ENCODE measurements around the gene DOCK2. TPM values are rescaled to one million over a fixed set of nuclear protein-coding genes. Genes with fewer than 3 reads are reported as not detected.
A peak's percentile ranks its signal among the peaks of the same experiment; 100 is the strongest.

The DOCK2 gene
- polyA plus RNA-seq, 3 donors = 57.5 to 178 (median 115) TPM

DNA sequence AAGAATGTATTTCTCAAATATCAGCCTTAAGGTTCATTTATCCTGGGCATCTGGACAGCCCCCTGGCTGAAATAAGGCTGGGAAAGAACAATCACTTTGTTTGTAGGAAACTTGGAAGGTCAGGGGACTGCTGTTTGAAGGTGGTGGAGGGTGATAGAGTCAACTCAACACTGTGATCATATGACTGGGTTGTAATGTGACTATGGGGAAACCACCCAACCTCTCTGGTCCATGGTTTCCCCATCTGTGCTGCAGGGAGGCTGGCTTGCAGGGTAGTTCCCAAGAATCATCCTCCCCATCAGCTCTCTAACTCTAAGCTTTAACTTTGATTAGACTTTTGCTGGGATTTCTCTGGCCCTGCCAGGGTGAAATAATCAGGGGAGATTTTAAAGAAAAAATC is 333.3 kb downstream of the DOCK2 start:
- H3K27ac Mint-ChIP-seq = peak overlapping the region in 2 of 7 donors; percentile 40 to 48
- Histone ChIP-seq H3K4me1 (ENCODE audit: control insufficient read depth in 1 of 2, insufficient read depth in 2 of 2, low read length in 2 of 2) (no peaks in the 10 kb centered on the region), H3K36me3 (replicated peaks in 1 of 2; ENCODE audit: control insufficient read depth in 1 of 2, insufficient read depth in 2 of 2, low read length in 2 of 2) (peaks cover 30 to 67% of the 10 kb centered on the region in 2 donors), H3K27me3 (ENCODE audit: control insufficient read depth in 2 of 2, insufficient read depth in 2 of 2, low read length in 2 of 2) (no peaks in the 10 kb centered on the region), H3K4me3 (replicated peaks in 1 of 3; ENCODE audit: low read depth in 2 of 3, low read length in 3 of 3) (no peak overlapping the region), H3K4me2 (replicated peaks; ENCODE audit: extremely low read depth, low read length, poor library complexity, severe bottlenecking) (no peak overlapping the region), H3K9ac (ENCODE audit: insufficient read depth, low read length, poor library complexity, severe bottlenecking) (no peak overlapping the region), H3K27ac (ENCODE audit: low read depth in 1 of 2, low read length in 2 of 2) (peak overlapping the region in 1 of 2 donors; percentile 4), H2AFZ (ENCODE audit: insufficient read depth, low read depth, low read length, poor library complexity, severe bottlenecking) (no peak overlapping the region), H3K9me3 (replicated peaks in 1 of 2; ENCODE audit: control insufficient read depth in 1 of 2, insufficient read depth in 1 of 2, low read length in 2 of 2) (no peaks in the 10 kb centered on the region), H3K79me2 (ENCODE audit: insufficient read depth, low read length) (no peaks in the 10 kb centered on the region), H4K20me1 (ENCODE audit: insufficient read depth, low read length) (peaks cover 99% of the 10 kb centered on the region)
- H3K4me3 Mint-ChIP-seq = no peak overlapping the region
- no peaks in the 10 kb centered on the region for H3K9me3 Mint-ChIP-seq
- peaks cover 0 to 2% (median 0%) of the 10 kb centered on the region in 3 donors for H3K27me3 Mint-ChIP-seq (ENCODE audit: low read depth in 3 of 3)
- TF ChIP-seq, protein P1, sequence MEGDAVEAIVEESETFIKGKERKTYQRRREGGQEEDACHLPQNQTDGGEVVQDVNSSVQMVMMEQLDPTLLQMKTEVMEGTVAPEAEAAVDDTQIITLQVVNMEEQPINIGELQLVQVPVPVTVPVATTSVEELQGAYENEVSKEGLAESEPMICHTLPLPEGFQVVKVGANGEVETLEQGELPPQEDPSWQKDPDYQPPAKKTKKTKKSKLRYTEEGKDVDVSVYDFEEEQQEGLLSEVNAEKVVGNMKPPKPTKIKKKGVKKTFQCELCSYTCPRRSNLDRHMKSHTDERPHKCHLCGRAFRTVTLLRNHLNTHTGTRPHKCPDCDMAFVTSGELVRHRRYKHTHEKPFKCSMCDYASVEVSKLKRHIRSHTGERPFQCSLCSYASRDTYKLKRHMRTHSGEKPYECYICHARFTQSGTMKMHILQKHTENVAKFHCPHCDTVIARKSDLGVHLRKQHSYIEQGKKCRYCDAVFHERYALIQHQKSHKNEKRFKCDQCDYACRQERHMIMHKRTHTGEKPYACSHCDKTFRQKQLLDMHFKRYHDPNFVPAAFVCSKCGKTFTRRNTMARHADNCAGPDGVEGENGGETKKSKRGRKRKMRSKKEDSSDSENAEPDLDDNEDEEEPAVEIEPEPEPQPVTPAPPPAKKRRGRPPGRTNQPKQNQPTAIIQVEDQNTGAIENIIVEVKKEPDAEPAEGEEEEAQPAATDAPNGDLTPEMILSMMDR (IDR thresholded peaks at IDR 0.05) = no peak
- DNase-seq = peak in 1 of 3 donors; percentile 22
- intact Hi-C loops (cut with micrococcal nuclease) = no loop called here
- H3K36me3 Mint-ChIP-seq = peaks cover 38 to 70% of the 10 kb centered on the region in 2 donors
- H3K4me1 Mint-ChIP-seq = peaks cover 15% of the 10 kb centered on the region

DNA sequence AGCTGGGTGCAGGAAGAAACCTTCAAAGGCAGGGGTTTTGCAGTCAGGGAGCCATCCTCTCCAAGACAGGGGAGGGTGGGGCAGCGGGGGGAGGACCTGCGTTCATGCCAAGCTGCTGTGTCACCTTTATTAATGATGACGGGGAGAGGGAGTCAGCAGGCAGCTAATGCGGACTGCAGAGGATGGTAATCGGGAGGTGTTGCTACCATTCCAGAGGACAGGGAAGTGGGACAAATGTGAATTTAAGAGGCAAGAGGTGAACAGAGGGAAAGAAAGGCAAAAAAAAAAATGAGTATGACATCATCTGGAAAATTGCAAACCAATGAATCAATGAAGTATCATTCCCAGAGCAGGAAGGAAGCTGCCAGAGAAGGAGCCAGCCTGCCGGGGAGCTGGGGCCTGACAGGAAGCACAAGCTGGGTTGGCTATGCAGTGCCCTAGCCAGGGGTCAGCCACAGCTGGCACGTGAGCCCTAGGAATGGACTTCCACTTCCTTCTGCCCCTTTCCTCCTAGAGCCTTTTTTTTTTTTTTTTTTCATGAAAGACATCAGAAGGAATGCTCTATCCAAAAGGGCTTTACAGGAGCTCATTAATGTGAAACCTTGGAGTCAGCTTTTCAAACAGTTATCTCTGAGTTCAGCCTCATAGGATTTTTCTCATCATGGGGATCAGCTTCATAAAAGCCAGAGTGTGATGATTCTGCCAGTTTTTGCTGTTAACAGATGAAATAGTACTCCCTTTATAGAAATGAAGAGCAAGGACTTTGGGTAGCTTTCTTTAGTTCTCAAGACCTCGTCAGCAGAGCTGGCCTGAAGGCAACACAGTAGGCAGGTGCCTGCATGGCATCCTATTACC is 334.1 kb downstream of the DOCK2 start:
- Mint-ChIP-seq H3K27ac (peak overlapping the region in 3 of 7 donors; percentile 21 to 57 (median 48)), H3K4me3 (no peak overlapping the region), H3K9me3 (no peaks in the 10 kb centered on the region), H3K27me3 (ENCODE audit: low read depth in 3 of 3) (peaks cover 0 to 2% (median 0%) of the 10 kb centered on the region in 3 donors), H3K4me1 (peaks cover 15% of the 10 kb centered on the region), H3K36me3 (peaks cover 43 to 73% of the 10 kb centered on the region in 2 donors)
- WGBS (ENCODE audit: insufficient coverage) = 67% methylated on average over 8 of the region's 8 CpGs
- Histone ChIP-seq H3K27ac (ENCODE audit: low read depth in 1 of 2, low read length in 2 of 2) (peak overlapping the region in 1 of 2 donors; percentile 17), H2AFZ (ENCODE audit: insufficient read depth, low read depth, low read length, poor library complexity, severe bottlenecking) (no peak overlapping the region), H3K9me3 (replicated peaks in 1 of 2; ENCODE audit: control insufficient read depth in 1 of 2, insufficient read depth in 1 of 2, low read length in 2 of 2) (no peaks in the 10 kb centered on the region), H3K79me2 (ENCODE audit: insufficient read depth, low read length) (no peaks in the 10 kb centered on the region), H3K9ac (ENCODE audit: insufficient read depth, low read length, poor library complexity, severe bottlenecking) (no peak overlapping the region), H3K27me3 (ENCODE audit: control insufficient read depth in 2 of 2, insufficient read depth in 2 of 2, low read length in 2 of 2) (no peaks in the 10 kb centered on the region), H3K4me1 (ENCODE audit: control insufficient read depth in 1 of 2, insufficient read depth in 2 of 2, low read length in 2 of 2) (no peaks in the 10 kb centered on the region), H4K20me1 (ENCODE audit: insufficient read depth, low read length) (peaks cover 99% of the 10 kb centered on the region), H3K4me3 (replicated peaks in 1 of 3; ENCODE audit: low read depth in 2 of 3, low read length in 3 of 3) (no peak overlapping the region), H3K4me2 (replicated peaks; ENCODE audit: extremely low read depth, low read length, poor library complexity, severe bottlenecking) (no peak overlapping the region), H3K36me3 (replicated peaks in 1 of 2; ENCODE audit: control insufficient read depth in 1 of 2, insufficient read depth in 2 of 2, low read length in 2 of 2) (peaks cover 32 to 67% of the 10 kb centered on the region in 2 donors)
- intact Hi-C loops (cut with micrococcal nuclease) = no loop called here
- no peak for DNase-seq
- TF ChIP-seq, protein P1 (IDR thresholded peaks at IDR 0.05) = no peak

Measured in CD14-positive monocyte (primary cell).